Measurements from ENCODE around the gene LRRN2. TPM values are rescaled to one million over a fixed set of nuclear protein-coding genes. Genes with fewer than 3 reads are reported as not detected.
"Not testable (repeated sequence)": the region's sequence is repeated elsewhere in the genome, so short reads cannot be mapped to it uniquely, and the experiment has no call there.

Gene LRRN2
- total RNA-seq, 1 donor from 2014 or later = 4.9 TPM

DNA sequence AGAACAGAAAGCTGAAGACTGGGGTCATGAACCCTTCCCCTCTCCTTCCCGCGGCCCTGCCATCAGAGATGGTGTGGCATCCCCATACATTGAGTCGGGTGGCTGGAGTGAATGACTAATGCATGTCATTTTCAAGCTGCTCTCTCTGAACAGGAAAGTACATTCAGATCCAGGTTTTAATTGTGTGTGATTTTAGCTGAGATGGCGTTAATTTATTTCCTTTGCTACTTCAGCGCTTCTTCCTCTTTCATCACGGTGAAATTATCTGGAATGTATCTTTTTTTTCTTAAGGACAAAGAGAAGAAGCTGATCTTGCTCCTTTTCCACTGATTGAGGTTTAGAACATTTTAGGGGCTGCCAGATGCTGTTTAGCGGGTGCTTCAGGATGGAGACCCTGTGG lies 8.6 kb upstream of the LRRN2 start:
- no peaks in the 10 kb centered on the region for H3K4me1 Mint-ChIP-seq (ENCODE audit: low read depth, unreplicated experiment)
- no peaks in the 10 kb centered on the region for H3K36me3 Mint-ChIP-seq (ENCODE audit: low read depth, unreplicated experiment)
- Histone ChIP-seq H3K27ac (ENCODE audit: low read depth, low read length) (no peak overlapping the region), H3K27me3 (ENCODE audit: insufficient read depth, low read length) (peaks cover 14% of the 10 kb centered on the region), H2AFZ (ENCODE audit: low read depth, low read length) (no peak overlapping the region), H3K36me3 (ENCODE audit: insufficient read depth, low read length) (no peaks in the 10 kb centered on the region), H3K79me2 (ENCODE audit: insufficient read depth, low read length) (no peaks in the 10 kb centered on the region), H3K9ac (ENCODE audit: low read length) (no peak overlapping the region), H3K4me1 (ENCODE audit: insufficient read depth, low read length) (no peaks in the 10 kb centered on the region), H3K4me3 (ENCODE audit: insufficient read depth, low read depth, low read length) (no peak overlapping the region), H3K9me3 (ENCODE audit: insufficient read depth, low read depth, low read length) (no peaks in the 10 kb centered on the region), H3K4me2 (ENCODE audit: low read length) (no peak overlapping the region), H4K20me1 (ENCODE audit: insufficient read depth, low read length) (no peaks in the 10 kb centered on the region)
- FAIRE-seq (no peak), DNase-seq (ENCODE audit: low read depth) (no peak)
- H3K9me3 Mint-ChIP-seq (ENCODE audit: unreplicated experiment) = no peaks in the 10 kb centered on the region
- no peak overlapping the region for H3K27ac Mint-ChIP-seq (ENCODE audit: unreplicated experiment)
- peaks cover 44% of the 10 kb centered on the region for H3K27me3 Mint-ChIP-seq (ENCODE audit: low read depth, unreplicated experiment)
- H3K4me3 Mint-ChIP-seq (ENCODE audit: unreplicated experiment) = no peak overlapping the region
- TF ChIP-seq EZH2 (IDR thresholded peaks at IDR 0.05; ENCODE audit: insufficient read depth, low read length) = no peak
- TF ChIP-seq, protein P1, sequence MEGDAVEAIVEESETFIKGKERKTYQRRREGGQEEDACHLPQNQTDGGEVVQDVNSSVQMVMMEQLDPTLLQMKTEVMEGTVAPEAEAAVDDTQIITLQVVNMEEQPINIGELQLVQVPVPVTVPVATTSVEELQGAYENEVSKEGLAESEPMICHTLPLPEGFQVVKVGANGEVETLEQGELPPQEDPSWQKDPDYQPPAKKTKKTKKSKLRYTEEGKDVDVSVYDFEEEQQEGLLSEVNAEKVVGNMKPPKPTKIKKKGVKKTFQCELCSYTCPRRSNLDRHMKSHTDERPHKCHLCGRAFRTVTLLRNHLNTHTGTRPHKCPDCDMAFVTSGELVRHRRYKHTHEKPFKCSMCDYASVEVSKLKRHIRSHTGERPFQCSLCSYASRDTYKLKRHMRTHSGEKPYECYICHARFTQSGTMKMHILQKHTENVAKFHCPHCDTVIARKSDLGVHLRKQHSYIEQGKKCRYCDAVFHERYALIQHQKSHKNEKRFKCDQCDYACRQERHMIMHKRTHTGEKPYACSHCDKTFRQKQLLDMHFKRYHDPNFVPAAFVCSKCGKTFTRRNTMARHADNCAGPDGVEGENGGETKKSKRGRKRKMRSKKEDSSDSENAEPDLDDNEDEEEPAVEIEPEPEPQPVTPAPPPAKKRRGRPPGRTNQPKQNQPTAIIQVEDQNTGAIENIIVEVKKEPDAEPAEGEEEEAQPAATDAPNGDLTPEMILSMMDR (IDR thresholded peaks at IDR 0.05; ENCODE audit: insufficient read depth, low read depth, low read length) = no peak

DNA sequence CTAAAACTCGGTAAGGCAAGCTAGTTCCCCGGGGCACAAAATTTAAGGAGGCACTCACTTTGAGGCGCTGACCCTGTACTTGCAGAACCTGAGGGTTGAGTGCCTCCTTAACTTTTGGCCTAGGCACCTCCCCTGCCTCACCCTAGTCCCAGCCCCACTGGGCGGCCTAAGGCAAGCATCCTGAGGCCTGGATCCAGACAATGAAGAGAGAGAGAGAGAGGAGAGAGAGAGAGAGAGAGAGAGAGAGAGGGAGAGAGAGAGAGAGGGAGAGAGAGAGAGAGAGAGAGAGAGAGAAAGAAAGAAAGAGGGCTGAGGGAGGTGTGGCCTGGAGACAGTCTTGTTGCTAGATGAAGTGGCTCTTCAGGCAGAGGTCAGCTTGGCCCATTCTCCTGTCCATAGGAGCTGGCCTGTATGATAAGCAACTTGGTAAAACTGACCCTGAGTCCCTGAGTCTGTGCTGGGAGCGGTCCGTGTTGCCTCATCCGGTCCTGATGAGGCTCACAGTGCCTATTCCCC lies 7.4 kb upstream of the LRRN2 start:
- no peak for FAIRE-seq
- peaks cover 22% of the 10 kb centered on the region for H3K27me3 ChIP-seq (ENCODE audit: insufficient read depth, low read length)
- Mint-ChIP-seq H3K4me3 (ENCODE audit: unreplicated experiment) (no peak overlapping the region), H3K9me3 (ENCODE audit: unreplicated experiment) (no peaks in the 10 kb centered on the region), H3K4me1 (ENCODE audit: low read depth, unreplicated experiment) (no peaks in the 10 kb centered on the region), H3K27me3 (ENCODE audit: low read depth, unreplicated experiment) (peaks cover 50% of the 10 kb centered on the region), H3K36me3 (ENCODE audit: low read depth, unreplicated experiment) (peaks cover 2% of the 10 kb centered on the region), H3K27ac (ENCODE audit: unreplicated experiment) (no peak overlapping the region)
- H3K79me2 ChIP-seq (ENCODE audit: insufficient read depth, low read length) = no peaks in the 10 kb centered on the region
- no peak overlapping the region for H3K4me3 ChIP-seq (ENCODE audit: insufficient read depth, low read depth, low read length)
- no peak overlapping the region for H2AFZ ChIP-seq (ENCODE audit: low read depth, low read length)
- no peaks in the 10 kb centered on the region for H3K4me1 ChIP-seq (ENCODE audit: insufficient read depth, low read length)
- no peaks in the 10 kb centered on the region for H4K20me1 ChIP-seq (ENCODE audit: insufficient read depth, low read length)
- H3K9me3 ChIP-seq (ENCODE audit: insufficient read depth, low read depth, low read length) = no peaks in the 10 kb centered on the region
- H3K36me3 ChIP-seq (ENCODE audit: insufficient read depth, low read length) = no peaks in the 10 kb centered on the region
- H3K9ac ChIP-seq (ENCODE audit: low read length) = no peak overlapping the region
- DNase-seq (ENCODE audit: low read depth) = no peak
- no peak overlapping the region for H3K4me2 ChIP-seq (ENCODE audit: low read length)
- TF ChIP-seq, protein P1 (IDR thresholded peaks at IDR 0.05; ENCODE audit: insufficient read depth, low read depth, low read length) = no peak
- TF ChIP-seq EZH2 (IDR thresholded peaks at IDR 0.05; ENCODE audit: insufficient read depth, low read length) = no peak
- no peak overlapping the region for H3K27ac ChIP-seq (ENCODE audit: low read depth, low read length)

DNA sequence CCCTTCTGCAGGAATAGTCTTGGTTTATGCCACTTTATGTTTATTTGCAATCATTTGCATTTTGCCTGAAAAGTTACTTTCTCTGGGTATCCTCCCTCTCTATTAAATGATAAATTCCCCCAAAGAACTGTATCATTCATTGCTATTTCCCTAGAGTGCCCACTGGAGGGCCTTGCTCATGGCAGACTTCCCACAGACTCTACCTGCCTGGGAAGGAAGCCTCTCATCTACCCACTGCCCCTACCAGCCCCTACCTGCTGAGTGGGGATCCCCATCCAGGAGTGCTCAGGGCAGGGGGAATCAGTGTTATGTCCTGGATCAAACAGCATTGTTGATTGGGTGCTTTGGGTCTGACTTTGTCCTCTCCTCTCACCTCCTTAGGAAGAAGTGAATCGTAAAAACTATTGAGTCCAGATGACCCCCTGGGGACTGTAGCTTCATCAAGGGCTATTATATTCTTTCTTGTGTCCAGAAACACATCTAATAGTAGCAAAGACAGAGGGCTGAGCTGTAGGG lies 6.8 kb upstream of the LRRN2 start:
- Mint-ChIP-seq H3K4me1 (ENCODE audit: low read depth, unreplicated experiment) (no peaks in the 10 kb centered on the region), H3K36me3 (ENCODE audit: low read depth, unreplicated experiment) (peaks cover 2% of the 10 kb centered on the region), H3K9me3 (ENCODE audit: unreplicated experiment) (no peaks in the 10 kb centered on the region), H3K27ac (ENCODE audit: unreplicated experiment) (no peak overlapping the region), H3K27me3 (ENCODE audit: low read depth, unreplicated experiment) (peaks cover 55% of the 10 kb centered on the region), H3K4me3 (ENCODE audit: unreplicated experiment) (no peak overlapping the region)
- Histone ChIP-seq H3K27me3 (ENCODE audit: insufficient read depth, low read length) (peaks cover 27% of the 10 kb centered on the region), H3K36me3 (ENCODE audit: insufficient read depth, low read length) (no peaks in the 10 kb centered on the region), H4K20me1 (ENCODE audit: insufficient read depth, low read length) (no peaks in the 10 kb centered on the region), H3K4me2 (ENCODE audit: low read length) (no peak overlapping the region), H3K27ac (ENCODE audit: low read depth, low read length) (no peak overlapping the region), H3K9me3 (ENCODE audit: insufficient read depth, low read depth, low read length) (no peaks in the 10 kb centered on the region), H2AFZ (ENCODE audit: low read depth, low read length) (no peak overlapping the region), H3K4me1 (ENCODE audit: insufficient read depth, low read length) (no peaks in the 10 kb centered on the region), H3K79me2 (ENCODE audit: insufficient read depth, low read length) (no peaks in the 10 kb centered on the region), H3K9ac (ENCODE audit: low read length) (no peak overlapping the region), H3K4me3 (ENCODE audit: insufficient read depth, low read depth, low read length) (no peak overlapping the region)
- TF ChIP-seq EZH2 (IDR thresholded peaks at IDR 0.05; ENCODE audit: insufficient read depth, low read length) = no peak
- TF ChIP-seq, protein P1 (IDR thresholded peaks at IDR 0.05; ENCODE audit: insufficient read depth, low read depth, low read length) = no peak
- DNase-seq (ENCODE audit: low read depth) = no peak
- FAIRE-seq = no peak

DNA sequence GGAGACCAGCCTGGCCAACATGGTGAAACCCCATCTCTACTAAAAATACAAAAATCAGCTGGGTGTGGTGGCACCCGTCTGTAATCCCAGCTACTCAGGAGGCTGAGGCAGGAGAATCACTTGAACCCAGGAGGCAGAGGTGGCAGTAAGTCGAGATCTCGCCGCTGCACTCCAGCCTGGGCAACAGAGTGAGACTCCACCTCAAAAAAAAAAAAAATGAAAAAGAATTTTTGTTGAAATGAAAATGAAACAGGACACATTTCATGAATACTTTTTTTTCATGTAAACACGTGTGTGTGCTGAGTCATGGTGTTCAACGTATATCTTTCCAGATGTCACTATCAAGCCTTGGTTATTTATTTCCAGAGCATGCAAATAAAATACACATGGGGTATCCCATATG lies 5.8 kb upstream of the LRRN2 start:
- not testable (repeated sequence) for H3K9me3 Mint-ChIP-seq (ENCODE audit: unreplicated experiment); H3K4me3 ChIP-seq (ENCODE audit: insufficient read depth, low read depth, low read length); H3K36me3 ChIP-seq (ENCODE audit: insufficient read depth, low read length); H3K4me3 Mint-ChIP-seq (ENCODE audit: unreplicated experiment); H3K9me3 ChIP-seq (ENCODE audit: insufficient read depth, low read depth, low read length); H3K27ac ChIP-seq (ENCODE audit: low read depth, low read length); H3K4me1 ChIP-seq (ENCODE audit: insufficient read depth, low read length); H2AFZ ChIP-seq (ENCODE audit: low read depth, low read length); FAIRE-seq; H3K27ac Mint-ChIP-seq (ENCODE audit: unreplicated experiment); H4K20me1 ChIP-seq (ENCODE audit: insufficient read depth, low read length); H3K9ac ChIP-seq (ENCODE audit: low read length); H3K79me2 ChIP-seq (ENCODE audit: insufficient read depth, low read length); H3K4me1 Mint-ChIP-seq (ENCODE audit: low read depth, unreplicated experiment); H3K36me3 Mint-ChIP-seq (ENCODE audit: low read depth, unreplicated experiment); H3K4me2 ChIP-seq (ENCODE audit: low read length); DNase-seq (ENCODE audit: low read depth)
- peaks cover 65% of the 10 kb centered on the region for H3K27me3 Mint-ChIP-seq (ENCODE audit: low read depth, unreplicated experiment)
- H3K27me3 ChIP-seq (ENCODE audit: insufficient read depth, low read length) = peaks cover 31% of the 10 kb centered on the region

Measured in astrocyte (in vitro differentiated cells and primary cell).